Prostate gland (tissue), 2 donors: ENCODE measurements around the gene MAP4K1.
A peak's percentile ranks its signal among the peaks of the same experiment; 100 is the strongest.

Experiments
- CTCF ChIP-seq, 4 experiments: fragments of 200-600 bp in 2 of 4; fragments of 450-650 bp in 2 of 4; sonication (generic) in 2 of 4; IDR thresholded peaks; 1 replicate in 3 of 4; 2 replicates in 1 of 4; pipeline ENCODE4 v1.5.1; 2016 to 2019; ENCODE audit warnings: antibody characterized with exemption in 4 of 4, mild to moderate bottlenecking in 2 of 4, moderate library complexity in 2 of 4
- POLR2A ChIP-seq: fragments of 450-650 bp; IDR thresholded peaks from one replicate; pipeline ENCODE4 v1.6.1; 2016; ENCODE audit warnings: antibody characterized with exemption, mild to moderate bottlenecking
- POLR2AphosphoS5 ChIP-seq: sonication (generic); formaldehyde crosslinking; IDR thresholded peaks from one replicate; pipeline ENCODE4 v1.6.1; 2017; ENCODE audit warnings: antibody characterized with exemption

- peak; percentile 96 for TF ChIP-seq POLR2AphosphoS5
- TF ChIP-seq POLR2A: peak; percentile 65
- no peak for TF ChIP-seq CTCF (IDR thresholded peaks at IDR 0.05)
Measured at GRCh38 chr19:38661996-38662395, 44.2 kb upstream of the MAP4K1 start.
